ENCODE measurements around the gene EIF4B. TPM values are rescaled to one million over a fixed set of nuclear protein-coding genes. Genes with fewer than 3 reads are reported as not detected.

Gene EIF4B
- total RNA-seq, 2 donors from 2014 or later: 398 to 455 TPM

GRCh38 chr12:53074283-53074998 is 68.2 kb downstream of the EIF4B start:
- Histone ChIP-seq H3K9ac (ENCODE audit: low read depth in 2 of 2, low read length in 2 of 2) (no peak overlapping the region), H3K4me3 (no peak overlapping the region), H3K27ac (no peak overlapping the region), H3K4me1 (peaks cover 9% of the 10 kb centered on the region), H3K9me3 (no peaks in the 10 kb centered on the region), H3K27me3 (no peaks in the 10 kb centered on the region), H3K36me3 (peaks cover 9% of the 10 kb centered on the region)
- intact Hi-C loops (cut with DNase I): no loop called here
- no peak for TF ChIP-seq CTCF (IDR thresholded peaks at IDR 0.05)
- DNase-seq: no peak

GRCh38 chr12:53074999-53075370 is 68.7 kb downstream of the EIF4B start:
- DNase-seq: no peak
- H3K9ac ChIP-seq (ENCODE audit: low read depth in 2 of 2, low read length in 2 of 2): no peak overlapping the region

GRCh38 chr12:53076461-53076860 is 70.2 kb downstream of the EIF4B start:
- no peak for TF ChIP-seq CTCF (IDR thresholded peaks at IDR 0.05)
- Histone ChIP-seq H3K9me3 (no peaks in the 10 kb centered on the region), H3K27ac (no peak overlapping the region), H3K9ac (ENCODE audit: low read depth in 2 of 2, low read length in 2 of 2) (no peak overlapping the region), H3K27me3 (no peaks in the 10 kb centered on the region), H3K36me3 (peaks cover 9% of the 10 kb centered on the region), H3K4me3 (no peak overlapping the region), H3K4me1 (peaks cover 9% of the 10 kb centered on the region)
- no peak for DNase-seq
- intact Hi-C loops (cut with DNase I): no loop called here

More at GRCh38 chr12:53074999-53075370, 68.7 kb downstream of the EIF4B start:
- Histone ChIP-seq H3K27me3 (no peaks in the 10 kb centered on the region), H3K9me3 (no peaks in the 10 kb centered on the region), H3K36me3 (peaks cover 9% of the 10 kb centered on the region), H3K27ac (no peak overlapping the region), H3K4me3 (no peak overlapping the region), H3K4me1 (peaks cover 9% of the 10 kb centered on the region)
- intact Hi-C loops (cut with DNase I): no loop called here
- no peak for TF ChIP-seq CTCF (IDR thresholded peaks at IDR 0.05)

- no peak overlapping the region for H3K9ac ChIP-seq (ENCODE audit: low read depth in 2 of 2, low read length in 2 of 2)
- H3K27me3 ChIP-seq: no peaks in the 10 kb centered on the region
- DNase-seq: no peak
- intact Hi-C loops (cut with DNase I): no loop called here
- H3K4me3 ChIP-seq: no peak overlapping the region
- H3K27ac ChIP-seq: no peak overlapping the region
- peaks cover 9% of the 10 kb centered on the region for H3K36me3 ChIP-seq
- no peak for TF ChIP-seq CTCF (IDR thresholded peaks at IDR 0.05)
- H3K4me1 ChIP-seq: peaks cover 9% of the 10 kb centered on the region
- H3K9me3 ChIP-seq: no peaks in the 10 kb centered on the region
These were observed 70.8 kb downstream of the EIF4B start for GRCh38 chr12:53077030-53077429.

GRCh38 chr12:53078425-53079225 is 72.4 kb downstream of the EIF4B start:
- peak overlapping the region; percentile 88 for H3K4me3 ChIP-seq
- peak overlapping the region; percentile 83 for H3K27ac ChIP-seq
- DNase-seq: peak; percentile 60
- peak overlapping the region; percentile 83 to 84 for H3K9ac ChIP-seq (ENCODE audit: low read depth in 2 of 2, low read length in 2 of 2)
- H3K36me3 ChIP-seq: peaks cover 9% of the 10 kb centered on the region
- peaks cover 9% of the 10 kb centered on the region for H3K4me1 ChIP-seq
- H3K27me3 ChIP-seq: no peaks in the 10 kb centered on the region
- intact Hi-C loops (cut with DNase I): no loop called here
- H3K9me3 ChIP-seq: no peaks in the 10 kb centered on the region
- no peak for TF ChIP-seq CTCF (IDR thresholded peaks at IDR 0.05)

Measured in colonic mucosa (tissue), 4 donors.